Non-pigmented ciliary epithelial cell (primary cell): ENCODE data around the gene KCNK10.

Experiments
- DNase-seq: peaks from one replicate; pipeline ENCODE4 v3.0.0-alpha.2; 2010; ENCODE audit warnings: low read depth

The KCNK10 gene

GRCh38 chr14:88179716-88180115 lies 143.4 kb downstream of the KCNK10 start:
- DNase-seq, result no peak

- no peak for DNase-seq
Observed at GRCh38 chr14:88170333-88170732, 152.7 kb downstream of the KCNK10 start.

GRCh38 chr14:88168498-88169165 lies 154.4 kb downstream of the KCNK10 start:
- no peak for DNase-seq

- DNase-seq, result no peak
Observed at GRCh38 chr14:88168025-88168424, 155.0 kb downstream of the KCNK10 start.

GRCh38 chr14:88166616-88167015 lies 156.5 kb downstream of the KCNK10 start:
- no peak for DNase-seq

GRCh38 chr14:88164906-88165534 lies 158.0 kb downstream of the KCNK10 start:
- no peak for DNase-seq

- no peak for DNase-seq
Observed at GRCh38 chr14:88163731-88164255, 159.3 kb downstream of the KCNK10 start.

- no peak for DNase-seq
Observed at GRCh38 chr14:88156127-88156526, 166.9 kb downstream of the KCNK10 start.

- no peak for DNase-seq
Observed at GRCh38 chr14:88154926-88155325, 168.1 kb downstream of the KCNK10 start.

GRCh38 chr14:88154321-88154720 lies 168.7 kb downstream of the KCNK10 start:
- DNase-seq, result no peak

- no peak for DNase-seq
Observed at GRCh38 chr14:88146881-88147649, 176.0 kb downstream of the KCNK10 start.

- DNase-seq, result no peak
Observed at GRCh38 chr14:88143810-88144209, 179.3 kb downstream of the KCNK10 start.

GRCh38 chr14:88142997-88143396 lies 180.1 kb downstream of the KCNK10 start:
- no peak for DNase-seq

- no peak for DNase-seq
Observed at GRCh38 chr14:88140874-88141273, 182.2 kb downstream of the KCNK10 start.

- no peak for DNase-seq
Observed at GRCh38 chr14:88137327-88137726, 185.7 kb downstream of the KCNK10 start.
